GM04504 (cell line): ENCODE data around the gene KRT8.

Experiments used
- DNase-seq: peaks from one replicate; pipeline ENCODE4 v3.0.0-alpha.2; 2012; ENCODE audit warnings: low read depth

The KRT8 gene

DNA sequence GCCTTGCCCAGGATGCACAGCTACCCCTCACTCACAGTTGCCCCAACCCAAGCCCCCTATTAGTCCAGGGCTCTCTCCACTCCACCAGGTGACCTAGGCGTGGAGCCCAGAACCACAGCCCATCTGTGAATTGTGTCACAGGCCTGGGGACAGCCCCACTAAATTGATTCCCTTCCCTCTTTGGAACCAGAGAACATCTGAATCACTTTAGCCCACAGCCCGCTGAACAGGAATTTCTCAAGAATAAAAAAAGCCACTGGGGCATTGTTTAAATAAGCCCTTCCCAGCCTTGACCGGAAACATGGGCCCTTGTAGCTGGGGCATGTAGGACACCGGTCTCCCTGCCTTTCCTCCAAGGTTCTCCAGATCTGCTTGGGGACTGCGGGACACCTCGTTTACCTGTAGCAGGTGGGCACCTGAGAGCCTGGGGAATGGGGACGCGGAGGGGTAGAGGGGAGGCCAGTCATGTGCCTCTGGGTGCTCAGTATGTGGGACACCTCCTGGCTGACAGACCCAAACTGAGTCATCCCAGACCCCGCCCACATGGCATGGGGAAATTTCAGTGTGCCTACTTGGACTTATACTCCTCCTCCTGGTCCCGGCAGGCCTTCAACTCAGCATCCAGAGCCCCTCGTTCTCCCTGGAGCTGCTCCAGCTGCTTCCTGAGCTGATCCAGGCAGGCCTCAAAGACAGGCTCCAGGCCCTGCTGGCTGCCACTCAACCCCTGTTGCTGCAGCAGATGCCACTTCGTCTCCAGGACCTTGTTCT, 57.4 kb downstream of the KRT8 start:
- DNase-seq: no peak
